ENCODE measurements around the gene FGD1.

The FGD1 gene

GRCh38 chrX:54439960-54440871 is 55.8 kb downstream of the FGD1 start, which contains the start of gene TSR2:
Gene TSR2, plus strand, starts transcription at chrX:54440404. Its CDS starts 18 bp downstream, at chrX:54440422.
- H3K36me3 Mint-ChIP-seq: peaks cover 20% of the 10 kb centered on the region
- CTCF ChIA-PET: no interaction called here
- H3K4me1 Mint-ChIP-seq: peaks cover 32% of the 10 kb centered on the region
- peak within 1 kb of the TSS; percentile 85 for H3K27ac Mint-ChIP-seq
- H3K27me3 Mint-ChIP-seq: no peaks in the 10 kb centered on the region
- DNase-seq: peak; percentile 88
- no peaks in the 10 kb centered on the region for H3K9me3 Mint-ChIP-seq
- H3K4me3 Mint-ChIP-seq: peak within 1 kb of the TSS; percentile 91

DNA sequence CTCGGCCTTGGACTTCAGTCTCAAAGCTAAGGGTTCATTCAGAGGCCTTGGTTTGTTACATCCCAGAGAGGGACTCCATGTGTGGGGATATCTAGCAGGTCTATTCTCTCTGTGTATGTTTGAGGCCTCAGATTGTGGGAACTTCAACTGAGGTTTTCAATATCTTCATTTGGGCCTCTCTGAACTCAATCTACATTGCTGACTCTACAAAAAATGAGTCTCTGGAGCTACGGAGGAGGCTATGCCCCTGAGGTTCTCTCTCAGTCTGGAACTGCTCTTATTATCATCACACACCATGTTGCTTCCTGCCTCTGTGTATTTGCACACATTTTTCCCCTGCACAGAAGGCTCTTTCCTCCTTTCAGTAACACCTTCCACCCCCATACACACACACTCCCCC is 60.9 kb downstream of the FGD1 start:
- Mint-ChIP-seq H3K27me3 (no peaks in the 10 kb centered on the region), H3K36me3 (no peaks in the 10 kb centered on the region), H3K9me3 (no peaks in the 10 kb centered on the region), H3K4me1 (peaks cover 5% of the 10 kb centered on the region), H3K4me3 (no peak overlapping the region), H3K27ac (no peak overlapping the region)
- no peak for DNase-seq
- CTCF ChIA-PET: no interaction called here

DNA sequence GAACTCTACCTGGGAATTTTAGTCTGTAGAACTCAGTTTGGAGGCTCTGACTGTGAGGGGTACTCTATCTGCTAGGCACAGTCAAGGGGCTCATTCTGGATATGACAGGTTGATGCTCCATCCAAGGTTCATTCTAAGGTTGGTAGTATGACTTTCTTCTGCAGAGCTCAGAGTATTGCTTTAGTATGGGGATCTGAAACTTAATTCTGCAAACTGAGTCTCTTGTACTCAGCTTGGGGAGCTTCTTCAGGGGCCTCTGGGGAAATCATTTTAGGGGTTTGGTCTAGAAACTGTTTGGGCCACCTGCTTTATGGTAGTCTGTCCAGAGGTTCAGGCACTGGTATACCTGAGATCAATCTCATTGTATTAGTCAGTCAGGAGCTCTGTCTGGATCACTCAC is 65.5 kb downstream of the FGD1 start:
- H3K36me3 Mint-ChIP-seq: no peaks in the 10 kb centered on the region
- H3K4me1 Mint-ChIP-seq: no peaks in the 10 kb centered on the region
- H3K4me3 Mint-ChIP-seq: no peak overlapping the region
- H3K9me3 Mint-ChIP-seq: no peaks in the 10 kb centered on the region
- no peak overlapping the region for H3K27ac Mint-ChIP-seq
- CTCF ChIA-PET: no interaction called here
- H3K27me3 Mint-ChIP-seq: no peaks in the 10 kb centered on the region
- DNase-seq: no peak

DNA sequence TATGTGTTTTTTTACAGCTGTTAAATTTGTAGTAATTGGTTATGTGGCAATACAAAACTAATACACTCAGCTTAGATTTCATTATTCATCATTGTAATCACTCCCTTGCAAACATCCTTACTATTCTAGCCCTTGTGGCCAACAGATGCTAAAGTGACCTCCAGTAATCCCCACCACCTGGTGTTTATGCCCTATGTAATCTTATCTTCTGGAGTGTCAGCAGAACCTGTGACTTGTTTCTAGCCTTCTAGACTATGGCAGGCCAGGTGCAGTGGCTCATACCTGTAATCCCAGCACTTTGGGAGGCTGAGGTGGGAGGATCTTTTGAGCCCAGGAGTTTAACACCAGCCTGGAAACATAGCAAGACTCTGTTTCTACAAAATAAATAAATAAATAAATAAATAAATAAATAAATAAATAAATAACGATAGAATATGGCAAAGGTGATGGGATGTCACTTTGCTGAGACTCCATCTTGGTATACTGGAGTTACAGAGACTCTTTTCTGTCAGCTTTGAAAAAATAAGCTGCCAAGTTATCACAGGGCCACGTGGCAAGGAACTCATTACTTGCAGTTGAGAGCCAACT is 68.1 kb downstream of the FGD1 start:
- no peak overlapping the region for H3K4me3 Mint-ChIP-seq
- no peak overlapping the region for H3K27ac Mint-ChIP-seq
- no peaks in the 10 kb centered on the region for H3K9me3 Mint-ChIP-seq
- DNase-seq: no peak
- no peaks in the 10 kb centered on the region for H3K36me3 Mint-ChIP-seq
- CTCF ChIA-PET: no interaction called here
- no peaks in the 10 kb centered on the region for H3K27me3 Mint-ChIP-seq
- H3K4me1 Mint-ChIP-seq: no peaks in the 10 kb centered on the region

- Mint-ChIP-seq H3K4me3 (no peak overlapping the region), H3K27ac (no peak overlapping the region), H3K4me1 (no peaks in the 10 kb centered on the region), H3K9me3 (no peaks in the 10 kb centered on the region), H3K36me3 (no peaks in the 10 kb centered on the region), H3K27me3 (peaks cover 15% of the 10 kb centered on the region)
- CTCF ChIA-PET: no interaction called here
- peak; percentile 21 for DNase-seq
Observed at GRCh38 chrX:54423161-54423888, 72.7 kb downstream of the FGD1 start.

DNA sequence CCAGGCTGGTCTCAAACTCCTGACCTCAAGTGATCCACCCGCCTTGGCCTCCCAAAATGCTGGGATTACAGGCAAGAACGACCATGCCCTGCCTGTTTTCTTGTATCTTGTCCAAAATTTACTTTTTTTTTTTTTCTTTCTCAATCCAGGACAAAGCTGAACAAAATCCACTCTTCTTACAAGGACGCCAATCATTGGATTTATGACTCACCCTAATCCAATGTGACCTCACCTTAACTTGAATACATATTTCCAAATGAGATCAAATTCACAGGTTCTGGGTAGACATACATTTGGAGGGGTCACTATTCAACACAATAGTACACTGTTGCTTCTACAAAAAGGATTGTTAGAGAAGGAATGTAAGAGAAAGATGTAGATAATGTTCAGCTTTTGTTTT is 73.9 kb downstream of the FGD1 start:
- Mint-ChIP-seq H3K9me3 (no peaks in the 10 kb centered on the region), H3K27ac (no peak overlapping the region), H3K4me1 (no peaks in the 10 kb centered on the region), H3K36me3 (no peaks in the 10 kb centered on the region), H3K27me3 (peaks cover 19% of the 10 kb centered on the region), H3K4me3 (no peak overlapping the region)
- CTCF ChIA-PET: no interaction called here
- DNase-seq: no peak

GRCh38 chrX:54419559-54420302 is 76.3 kb downstream of the FGD1 start:
- no peak overlapping the region for H3K27ac Mint-ChIP-seq
- H3K4me1 Mint-ChIP-seq: peaks cover 8% of the 10 kb centered on the region

DNA sequence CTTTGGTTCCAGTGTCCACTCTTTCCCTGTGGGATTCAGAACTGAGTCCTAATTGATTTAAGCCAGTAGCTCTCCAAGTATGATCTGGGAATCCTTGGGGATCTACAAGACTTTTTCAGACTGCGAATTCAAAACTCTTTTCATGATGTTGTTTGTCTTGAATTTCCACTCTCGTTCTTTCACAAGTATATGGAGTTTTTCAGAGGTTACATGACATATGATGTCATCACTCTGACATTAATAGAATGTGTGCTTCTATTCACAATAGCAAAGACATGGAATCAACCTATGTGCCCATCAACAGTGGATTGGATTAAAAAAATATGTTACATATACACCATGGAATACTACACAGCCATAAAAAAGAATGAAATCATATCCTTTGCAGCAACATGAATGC is 79.1 kb downstream of the FGD1 start:
- H3K36me3 Mint-ChIP-seq: no peaks in the 10 kb centered on the region
- H3K9me3 Mint-ChIP-seq: no peaks in the 10 kb centered on the region
- no peak overlapping the region for H3K27ac Mint-ChIP-seq
- no peak overlapping the region for H3K4me3 Mint-ChIP-seq
- H3K4me1 Mint-ChIP-seq: peaks cover 11% of the 10 kb centered on the region
- H3K27me3 Mint-ChIP-seq: peaks cover 47% of the 10 kb centered on the region
- no peak for DNase-seq
- CTCF ChIA-PET: no interaction called here

More at GRCh38 chrX:54419559-54420302, 76.3 kb downstream of the FGD1 start:
- no peaks in the 10 kb centered on the region for H3K9me3 Mint-ChIP-seq
- no peak for DNase-seq
- no peaks in the 10 kb centered on the region for H3K36me3 Mint-ChIP-seq
- H3K27me3 Mint-ChIP-seq: peaks cover 38% of the 10 kb centered on the region
- CTCF ChIA-PET: no interaction called here
- H3K4me3 Mint-ChIP-seq: no peak overlapping the region

DNA sequence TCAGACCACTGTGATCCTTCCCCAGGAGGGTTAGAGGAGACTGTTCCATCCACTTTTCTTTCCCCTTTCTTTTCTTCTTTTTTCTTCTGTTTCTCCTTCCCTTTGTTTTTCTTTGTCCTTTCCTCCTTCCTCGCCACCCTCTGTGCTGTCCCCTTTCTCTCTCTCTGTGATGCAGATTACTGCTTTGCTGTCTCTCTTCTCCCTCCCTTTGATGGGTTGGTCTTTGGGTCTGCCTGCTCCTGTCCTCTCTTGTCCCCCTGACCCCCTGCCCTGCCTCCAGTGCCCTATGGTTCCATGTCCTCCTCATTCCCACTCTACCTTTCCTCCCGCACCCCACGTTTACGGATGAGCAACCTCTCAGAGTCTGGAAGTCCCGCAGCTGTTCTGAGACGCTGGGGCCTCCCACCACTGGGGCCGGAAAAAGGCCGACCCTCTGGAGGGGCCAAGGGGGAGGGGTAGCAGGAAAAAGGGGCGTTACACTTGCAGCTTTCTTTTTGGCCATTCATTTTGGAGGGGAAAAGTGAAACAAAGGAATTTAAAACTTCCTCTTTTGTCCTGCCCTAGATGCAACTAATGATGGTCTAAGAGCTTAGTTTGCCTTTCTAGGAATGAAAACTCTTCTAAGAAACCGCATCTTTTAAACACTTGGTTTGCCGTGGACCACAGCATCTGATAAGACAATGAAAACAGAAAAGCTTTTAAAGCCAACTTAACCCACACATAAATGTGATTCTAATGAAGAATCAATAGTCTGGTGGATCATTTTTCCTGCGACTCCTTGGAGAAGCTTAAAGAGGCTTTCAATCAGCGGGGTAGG is 80.3 kb downstream of the FGD1 start:
- H3K9me3 Mint-ChIP-seq: no peaks in the 10 kb centered on the region
- no peak overlapping the region for H3K4me3 Mint-ChIP-seq
- H3K36me3 Mint-ChIP-seq: no peaks in the 10 kb centered on the region
- H3K27me3 Mint-ChIP-seq: peaks cover 45% of the 10 kb centered on the region
- H3K27ac Mint-ChIP-seq: no peak overlapping the region
- CTCF ChIA-PET: interaction anchor here (0.7 kb wide), 1 partner anchor 9 kb away, joined by 3 read pairs; no protein-coding TSS in a partner anchor
- H3K4me1 Mint-ChIP-seq: peaks cover 11% of the 10 kb centered on the region
- no peak for DNase-seq

- Mint-ChIP-seq H3K4me3 (no peak overlapping the region), H3K27ac (no peak overlapping the region), H3K36me3 (no peaks in the 10 kb centered on the region), H3K27me3 (peaks cover 36% of the 10 kb centered on the region), H3K4me1 (peaks cover 18% of the 10 kb centered on the region), H3K9me3 (no peaks in the 10 kb centered on the region)
- CTCF ChIA-PET: no interaction called here
- no peak for DNase-seq
Observed at GRCh38 chrX:54413753-54414152, 82.3 kb downstream of the FGD1 start.

GRCh38 chrX:54411732-54412131 is 84.3 kb downstream of the FGD1 start:
- H3K9me3 Mint-ChIP-seq: no peaks in the 10 kb centered on the region
- DNase-seq: no peak
- H3K27ac Mint-ChIP-seq: no peak overlapping the region
- CTCF ChIA-PET: no interaction called here
- H3K4me3 Mint-ChIP-seq: no peak overlapping the region
- H3K4me1 Mint-ChIP-seq: peaks cover 24% of the 10 kb centered on the region
- peaks cover 24% of the 10 kb centered on the region for H3K27me3 Mint-ChIP-seq
- H3K36me3 Mint-ChIP-seq: no peaks in the 10 kb centered on the region

DNA sequence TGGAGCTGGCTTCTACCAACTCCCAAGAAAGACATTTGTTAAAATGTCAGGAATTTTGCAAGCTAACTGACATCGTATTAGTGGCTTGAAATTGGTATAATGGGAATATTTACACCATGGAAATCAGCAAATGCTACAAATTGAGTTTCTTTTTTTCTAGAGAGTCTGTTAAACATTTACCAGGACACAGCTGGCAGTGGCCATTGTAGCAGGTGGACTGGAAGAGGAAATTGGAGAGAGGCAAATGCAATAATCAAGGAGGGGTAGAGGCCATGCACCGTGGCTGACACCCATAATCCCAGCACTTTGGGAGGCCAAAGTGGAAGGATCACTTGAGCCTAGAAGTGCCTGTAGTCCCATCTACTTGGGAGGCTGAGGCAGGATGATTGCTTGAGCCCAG is 88.8 kb downstream of the FGD1 start:
- no peak for DNase-seq
- no peaks in the 10 kb centered on the region for H3K9me3 Mint-ChIP-seq
- peaks cover 6% of the 10 kb centered on the region for H3K27me3 Mint-ChIP-seq
- H3K27ac Mint-ChIP-seq: no peak overlapping the region
- no peaks in the 10 kb centered on the region for H3K36me3 Mint-ChIP-seq
- CTCF ChIA-PET: no interaction called here
- no peak overlapping the region for H3K4me3 Mint-ChIP-seq
- peaks cover 12% of the 10 kb centered on the region for H3K4me1 Mint-ChIP-seq

- Mint-ChIP-seq H3K9me3 (no peaks in the 10 kb centered on the region), H3K36me3 (no peaks in the 10 kb centered on the region), H3K4me1 (no peaks in the 10 kb centered on the region), H3K27me3 (no peaks in the 10 kb centered on the region), H3K27ac (no peak overlapping the region), H3K4me3 (no peak overlapping the region)
- CTCF ChIA-PET: no interaction called here
- no peak for DNase-seq
Observed at GRCh38 chrX:54397113-54397512, 98.9 kb downstream of the FGD1 start.

All from activated naive CD4-positive, alpha-beta T cell treated with anti-CD3 and anti-CD28 coated beads, Interleukin-2, amount 10 ng/mL, durations not matched to agents 7 days and 5 days (primary cell).